ENCODE data around the gene EPHA7. TPM values are rescaled to one million over a fixed set of nuclear protein-coding genes. Genes with fewer than 3 reads are reported as not detected.

The EPHA7 gene
- total RNA-seq, 1 experiment from 2014 or later, result not detected

GRCh38 chr6:93325761-93326160 is 93.6 kb downstream of the EPHA7 start (continued):
- TF ChIP-seq REST (IDR thresholded peaks at IDR 0.05; ENCODE audit: low read depth), result no peak
- TF ChIP-seq JUND (IDR thresholded peaks at IDR 0.05), result no peak
- no peak for TF ChIP-seq ELF1 (IDR thresholded peaks at IDR 0.05; ENCODE audit: borderline replicate concordance, low read depth)
- no peak for TF ChIP-seq YY1 (IDR thresholded peaks at IDR 0.05; ENCODE audit: extremely low read depth, insufficient replicate concordance, low read depth, low read length)

- no peaks in the 10 kb centered on the region for H3K9me2 ChIP-seq (ENCODE audit: insufficient read depth)
- no peak for DNase-seq (ENCODE audit: low read depth, low spot score)
- no peak overlapping the region for H2AFZ ChIP-seq (ENCODE audit: low read depth, low read length, poor library complexity, severe bottlenecking)
- CTCF ChIA-PET, result no interaction called here
- no peaks in the 10 kb centered on the region for H4K20me1 ChIP-seq (ENCODE audit: insufficient read depth)
- no peak overlapping the region for H3K4me3 ChIP-seq (replicated peaks in 1 of 2; ENCODE audit: low read depth in 1 of 2, low read length in 2 of 2)
- peaks cover 5 to 11% of the 10 kb centered on the region in 2 experiments; a peak in 3 of 4 replicates for H3K9me3 ChIP-seq (ENCODE audit: control insufficient read depth in 1 of 2, insufficient read depth in 1 of 2, low read depth in 1 of 2, low read length in 2 of 2)
- H3K4me1 ChIP-seq (ENCODE audit: control insufficient read depth in 1 of 2, insufficient read depth in 2 of 2, low read length in 2 of 2), result no peaks in the 10 kb centered on the region
- H3K36me3 ChIP-seq (ENCODE audit: control insufficient read depth in 1 of 2, insufficient read depth in 2 of 2, low read length in 2 of 2), result no peaks in the 10 kb centered on the region
- intact Hi-C loops (cut with micrococcal nuclease), result no loop called here
- no TSS peak for BruUV-seq (replicated peaks)
- H3K79me2 ChIP-seq (ENCODE audit: insufficient read depth, low read length), result no peaks in the 10 kb centered on the region
- no peak overlapping the region for H3K4me2 ChIP-seq (ENCODE audit: low read length)
- POLR2A ChIA-PET, result no interaction called here
- no peaks in the 10 kb centered on the region for H3K27me3 ChIP-seq (ENCODE audit: insufficient read depth, low read length)
- H3K9ac ChIP-seq (ENCODE audit: low read length), result no peak overlapping the region
- RAD21 ChIA-PET (ENCODE audit: low non-redundant PET in 1 of 2, low total read pairs in 2 of 2, uncharacterized antibody in 2 of 2, unreplicated experiment in 2 of 2), result no interaction called here
- no peak for ATAC-seq
- no peak overlapping the region for H3K27ac ChIP-seq (ENCODE audit: low read depth, low read length)
- TF ChIP-seq MAX (IDR thresholded peaks at IDR 0.05) (no peak), REST (IDR thresholded peaks at IDR 0.05; ENCODE audit: low read depth) (no peak), SP1 (IDR thresholded peaks at IDR 0.05; ENCODE audit: low read depth) (no peak), ZNF274 (IDR thresholded peaks at IDR 0.05; ENCODE audit: low read depth, low read length) (no peak), CTCF (IDR thresholded peaks at IDR 0.05 in 2 of 3, conservative IDR thresholded peaks at IDR 0.05 in 1 of 3; ENCODE audit: borderline replicate concordance in 1 of 3, insufficient read depth in 1 of 3, low read depth in 2 of 3, low read length in 2 of 3) (no peak), EGR1 (IDR thresholded peaks at IDR 0.05; ENCODE audit: low read depth) (no peak), FOSL1 (IDR thresholded peaks at IDR 0.05; ENCODE audit: low read depth) (no peak), EZH2phosphoT487 (IDR thresholded peaks at IDR 0.05; ENCODE audit: borderline replicate concordance) (no peak), SRF (IDR thresholded peaks at IDR 0.05; ENCODE audit: low read depth) (no peak), YY1 (IDR thresholded peaks at IDR 0.05; ENCODE audit: extremely low read depth, insufficient replicate concordance, low read depth, low read length) (no peak), JUND (IDR thresholded peaks at IDR 0.05) (no peak), ELF1 (IDR thresholded peaks at IDR 0.05; ENCODE audit: borderline replicate concordance, low read depth) (no peak), CBX3 (IDR thresholded peaks at IDR 0.05; ENCODE audit: low read depth) (no peak), ATF3 (IDR thresholded peaks at IDR 0.05) (no peak), SIN3A (IDR thresholded peaks at IDR 0.05; ENCODE audit: low read depth) (no peak), CEBPB (IDR thresholded peaks at IDR 0.05; ENCODE audit: low read depth) (no peak), RAD21 (IDR thresholded peaks at IDR 0.05; ENCODE audit: low read depth) (no peak)
Measured at GRCh38 chr6:93323630-93324029, 95.7 kb downstream of the EPHA7 start.
